RWPE2 (cell line): ENCODE results near the gene NKD1.

Experiments used
- ATAC-seq: fragments of 200-7000 bp; cut with Tn5 transposase; 3 replicates; pipeline ENCODE4 v1.9.1; 2021; ENCODE audit warnings: low read depth
- DNase-seq: peaks from one replicate; pipeline ENCODE4 v3.0.0-alpha.2; 2020; ENCODE audit warnings: low spot score
- H3K27ac ChIP-seq: fragments of 450-650 bp; 2 replicates; pipeline ENCODE4 v1.5.1; 2017; ENCODE audit warnings: mild to moderate bottlenecking; ENCODE audit not compliant: poor library complexity, severe bottlenecking
- H3K27me3 ChIP-seq: fragments of 250-450 bp; sonication (Bioruptor Pico); 2 replicates; pipeline ENCODE4 v1.5.1; 2021; ENCODE audit warnings: mild to moderate bottlenecking, moderate library complexity; ENCODE audit not compliant: insufficient read depth, poor library complexity, severe bottlenecking
- H3K36me3 ChIP-seq: fragments of 250-450 bp; sonication (Bioruptor Pico); 2 replicates; pipeline ENCODE4 v1.5.1; 2020; ENCODE audit warnings: low read depth, mild to moderate bottlenecking, moderate library complexity
- H3K4me1 ChIP-seq: fragments of 250-450 bp; sonication (Bioruptor Pico); 2 replicates; pipeline ENCODE4 v1.5.1; 2021; ENCODE audit warnings: mild to moderate bottlenecking, moderate library complexity; ENCODE audit not compliant: insufficient read depth, poor library complexity, severe bottlenecking
- H3K4me3 ChIP-seq: fragments of 250-450 bp; sonication (Bioruptor Pico); 2 replicates; pipeline ENCODE4 v1.5.1; 2021; ENCODE audit warnings: mild to moderate bottlenecking, moderate library complexity; ENCODE audit not compliant: severe bottlenecking
- H3K9me3 ChIP-seq: fragments of 250-450 bp; sonication (Bioruptor Pico); 2 replicates; pipeline ENCODE4 v1.5.1; 2021; ENCODE audit warnings: mild to moderate bottlenecking, moderate library complexity; ENCODE audit not compliant: severe bottlenecking
- CTCF ChIP-seq: fragments of 450-650 bp; IDR thresholded peaks from one replicate; pipeline ENCODE4 v1.5.1; 2017; ENCODE audit warnings: mild to moderate bottlenecking, moderate library complexity; ENCODE audit not compliant: poor library complexity, severe bottlenecking

NKD1 gene

GRCh38 chr16:50580180-50580798 is 32.1 kb downstream of the NKD1 start:
- Histone ChIP-seq H3K36me3 (no peaks in the 10 kb centered on the region), H3K4me3 (no peak overlapping the region), H3K27ac (no peak overlapping the region), H3K9me3 (no peaks in the 10 kb centered on the region), H3K27me3 (no peaks in the 10 kb centered on the region), H3K4me1 (no peaks in the 10 kb centered on the region)
- TF ChIP-seq CTCF, result no peak
- ATAC-seq (no peak), DNase-seq (no peak)

- Histone ChIP-seq H3K4me1 (no peaks in the 10 kb centered on the region), H3K27me3 (no peaks in the 10 kb centered on the region), H3K27ac (no peak overlapping the region), H3K36me3 (no peaks in the 10 kb centered on the region), H3K9me3 (no peaks in the 10 kb centered on the region), H3K4me3 (no peak overlapping the region)
- DNase-seq (no peak), ATAC-seq (no peak)
- no peak for TF ChIP-seq CTCF
These were observed 33.6 kb downstream of the NKD1 start for GRCh38 chr16:50581845-50582244.

GRCh38 chr16:50583211-50583610 is 35.0 kb downstream of the NKD1 start:
- DNase-seq, result no peak
- H3K9me3 ChIP-seq, result no peaks in the 10 kb centered on the region
- no peaks in the 10 kb centered on the region for H3K36me3 ChIP-seq
- ATAC-seq, result no peak
- H3K27me3 ChIP-seq, result no peaks in the 10 kb centered on the region
- H3K4me3 ChIP-seq, result no peak overlapping the region
- no peaks in the 10 kb centered on the region for H3K4me1 ChIP-seq
- no peak for TF ChIP-seq CTCF
- H3K27ac ChIP-seq, result no peak overlapping the region

GRCh38 chr16:50584033-50584722 is 36.0 kb downstream of the NKD1 start:
- no peaks in the 10 kb centered on the region for H3K4me1 ChIP-seq
- DNase-seq (no peak), ATAC-seq (no peak)
- no peaks in the 10 kb centered on the region for H3K36me3 ChIP-seq
- H3K27ac ChIP-seq, result no peak overlapping the region
- no peak for TF ChIP-seq CTCF
- H3K9me3 ChIP-seq, result no peaks in the 10 kb centered on the region
- H3K4me3 ChIP-seq, result no peak overlapping the region
- no peaks in the 10 kb centered on the region for H3K27me3 ChIP-seq

- ATAC-seq (no peak), DNase-seq (no peak)
- no peaks in the 10 kb centered on the region for H3K27me3 ChIP-seq
- no peaks in the 10 kb centered on the region for H3K36me3 ChIP-seq
- no peaks in the 10 kb centered on the region for H3K4me1 ChIP-seq
- H3K27ac ChIP-seq, result no peak overlapping the region
- H3K9me3 ChIP-seq, result no peaks in the 10 kb centered on the region
- TF ChIP-seq CTCF, result no peak
- H3K4me3 ChIP-seq, result no peak overlapping the region
These were observed 37.2 kb downstream of the NKD1 start for GRCh38 chr16:50585331-50585776.
